HG03095 (cell line): ENCODE results near the gene DACH1.
"Not testable (repeated sequence)": the region's sequence is repeated elsewhere in the genome, so short reads cannot be mapped to it uniquely, and the experiment has no call there.

Experiments
- ATAC-seq: cut with Tn5 transposase; IDR thresholded peaks from one replicate; pipeline ENCODE4 v1.9.1; 2021; ENCODE audit warnings: moderate library complexity; ENCODE audit not compliant: unreplicated experiment

The DACH1 gene

DNA sequence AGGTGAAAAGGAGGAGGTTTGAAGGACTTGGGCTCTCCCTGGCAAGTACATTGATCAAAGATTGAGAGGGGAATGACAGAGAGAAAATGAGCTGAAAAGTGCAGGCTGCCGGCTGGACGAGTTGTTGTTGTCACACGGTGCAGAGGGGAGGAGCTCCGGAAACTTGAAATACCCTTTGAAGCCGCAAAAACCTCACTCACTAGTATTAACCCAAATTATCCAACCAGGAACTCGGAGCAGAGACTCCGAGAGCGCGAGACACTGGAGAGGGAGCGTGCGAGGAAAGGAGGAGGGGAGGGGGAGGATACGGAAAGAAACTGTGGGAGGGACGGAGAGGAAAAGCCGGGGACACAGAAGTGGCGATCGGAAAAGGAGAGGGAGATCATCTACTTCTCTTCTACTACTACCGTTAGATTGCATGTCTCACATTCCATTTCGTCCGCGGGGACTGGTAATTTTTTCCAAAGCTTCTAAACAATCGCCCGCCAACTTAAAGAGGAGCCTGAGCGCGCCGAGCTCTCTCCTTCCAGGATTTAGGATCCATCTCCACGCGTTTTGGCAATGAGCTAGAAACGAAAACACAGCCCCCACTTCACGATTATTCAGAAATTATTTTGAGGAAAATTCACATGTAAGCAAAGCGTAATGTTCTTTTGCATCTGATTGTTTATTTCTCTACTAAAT, at the start of gene DACH1:
Gene DACH1 (minus strand): TSS at position 74 of the 684 bp plus-strand sequence.
- ATAC-seq: no peak

GRCh38 chr13:71913717-71914116, 46.7 kb upstream of the DACH1 start:
- ATAC-seq: no peak

- no peak for ATAC-seq
Measured at GRCh38 chr13:71912524-71912923, 45.5 kb upstream of the DACH1 start.

DNA sequence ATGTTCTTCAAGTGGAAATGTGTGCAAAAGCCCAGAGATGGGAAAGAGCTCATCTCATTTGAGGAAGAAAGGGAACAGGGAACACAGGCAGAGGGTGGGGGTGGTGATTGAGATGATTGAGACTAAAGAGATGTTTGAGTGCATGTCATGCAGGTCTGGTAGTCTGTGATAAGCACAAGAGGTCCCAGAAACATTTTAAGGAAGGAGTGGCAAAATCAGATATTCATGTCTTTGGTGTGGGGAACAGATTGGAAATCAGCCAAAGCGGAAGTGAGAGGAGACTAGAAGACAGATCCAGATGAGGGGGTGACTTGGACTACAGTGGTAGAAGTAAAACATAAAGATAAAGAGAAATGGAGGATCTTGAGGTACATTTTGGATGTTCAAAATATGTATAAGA, 39.4 kb upstream of the DACH1 start:
- no peak for ATAC-seq

GRCh38 chr13:71902676-71903075, 35.7 kb upstream of the DACH1 start:
- ATAC-seq: no peak

DNA sequence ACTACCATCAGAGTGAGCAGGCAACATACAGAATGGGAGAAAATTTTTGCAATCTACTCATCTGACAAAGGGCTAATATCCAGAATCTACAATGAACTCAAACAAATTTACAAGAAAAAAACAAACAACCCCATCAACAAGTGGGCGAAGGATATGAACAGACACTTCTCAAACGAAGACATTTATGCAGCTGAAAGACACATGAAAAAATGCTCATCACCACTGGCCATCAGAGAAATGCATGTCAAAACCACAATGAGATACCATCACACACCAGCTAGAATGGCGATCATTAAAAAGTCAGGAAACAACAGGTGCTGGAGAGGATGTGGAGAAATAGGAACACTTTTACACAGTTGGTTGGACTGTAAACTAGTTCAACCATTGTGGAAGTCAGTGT, 26.5 kb upstream of the DACH1 start:
- ATAC-seq: not testable (repeated sequence)

DNA sequence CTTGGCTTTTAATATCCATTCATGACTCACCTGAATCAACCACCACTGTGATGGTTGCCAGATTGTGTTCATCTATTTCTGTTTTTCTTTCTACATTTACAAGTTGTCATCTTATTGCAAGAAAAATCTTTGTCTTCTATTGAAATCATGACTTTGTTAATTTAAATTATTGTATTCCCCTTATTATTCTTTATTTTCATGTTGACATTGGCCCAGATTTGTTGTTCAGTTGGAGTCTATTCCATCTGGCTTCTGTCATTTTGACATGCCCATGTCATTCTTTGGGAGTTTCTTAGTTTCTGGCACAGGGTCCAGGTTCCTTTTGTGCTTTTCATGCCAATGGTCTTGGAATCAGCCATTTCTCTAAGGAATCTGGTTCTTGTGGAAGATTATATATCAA, 19.9 kb upstream of the DACH1 start:
- no peak for ATAC-seq

GRCh38 chr13:71882120-71882519, 15.1 kb upstream of the DACH1 start:
- ATAC-seq: no peak

DNA sequence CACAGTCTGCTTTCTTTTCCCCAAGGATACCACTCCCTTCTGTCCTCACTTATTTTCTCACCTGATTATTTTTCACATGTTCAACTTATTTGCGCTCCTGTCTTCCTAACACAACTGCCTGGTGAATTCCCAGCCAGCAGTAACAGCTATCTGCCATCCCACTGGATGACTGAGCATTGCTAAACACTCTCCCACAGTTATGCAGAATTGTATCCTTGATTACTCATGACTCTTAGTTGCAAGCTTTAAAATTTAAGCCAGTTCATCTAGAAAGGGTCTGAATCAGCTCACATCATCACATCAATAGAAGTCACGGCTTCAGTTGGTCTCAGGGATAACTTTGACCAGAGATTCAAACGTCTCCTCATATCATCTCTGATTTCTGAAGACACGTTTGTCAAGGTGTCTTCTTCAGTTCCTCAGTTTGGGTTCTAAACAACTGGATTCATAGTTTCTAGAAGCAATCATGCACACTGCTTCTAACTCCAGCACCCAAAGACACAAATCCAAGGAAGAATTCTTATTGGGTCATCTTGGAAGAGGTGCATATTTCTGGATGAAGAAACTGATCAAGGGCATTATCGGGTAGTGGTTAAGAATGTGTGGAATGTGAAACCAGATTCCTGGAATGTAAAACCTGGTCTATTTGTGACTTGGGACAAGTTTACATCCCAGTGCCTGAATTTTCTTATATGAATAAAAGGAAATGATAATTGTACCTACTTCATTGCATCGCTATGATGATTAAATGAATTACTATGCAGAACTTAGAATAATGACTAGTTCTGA, 13.9 kb upstream of the DACH1 start:
- ATAC-seq: no peak

DNA sequence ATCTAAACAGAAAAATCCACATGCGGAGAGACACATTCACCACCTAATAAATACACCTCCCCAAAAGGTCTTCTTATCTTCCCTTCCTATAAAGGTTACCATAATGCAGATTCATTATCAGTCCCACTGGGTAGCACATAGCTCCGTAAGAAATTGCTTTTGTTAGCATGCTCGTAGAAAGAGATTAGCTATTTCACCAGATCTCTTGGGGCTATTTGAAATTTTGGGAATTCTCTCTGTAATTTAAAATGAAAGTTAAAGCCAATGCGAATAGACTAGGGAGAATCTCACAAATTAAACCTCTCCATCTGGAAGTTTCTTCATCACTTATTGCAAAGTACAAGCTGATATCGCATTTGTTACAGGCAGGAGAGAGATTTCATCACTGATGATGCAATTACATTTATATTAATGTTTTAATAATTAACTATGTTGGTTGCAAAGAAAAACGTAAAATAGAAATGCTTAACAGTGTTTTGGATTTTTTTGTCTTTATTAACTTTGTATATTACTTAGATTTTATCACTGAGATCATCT, 12.9 kb upstream of the DACH1 start:
- ATAC-seq: no peak

- ATAC-seq: peak; percentile 96
Measured at GRCh38 chr13:71879129-71879535, 12.1 kb upstream of the DACH1 start.

DNA sequence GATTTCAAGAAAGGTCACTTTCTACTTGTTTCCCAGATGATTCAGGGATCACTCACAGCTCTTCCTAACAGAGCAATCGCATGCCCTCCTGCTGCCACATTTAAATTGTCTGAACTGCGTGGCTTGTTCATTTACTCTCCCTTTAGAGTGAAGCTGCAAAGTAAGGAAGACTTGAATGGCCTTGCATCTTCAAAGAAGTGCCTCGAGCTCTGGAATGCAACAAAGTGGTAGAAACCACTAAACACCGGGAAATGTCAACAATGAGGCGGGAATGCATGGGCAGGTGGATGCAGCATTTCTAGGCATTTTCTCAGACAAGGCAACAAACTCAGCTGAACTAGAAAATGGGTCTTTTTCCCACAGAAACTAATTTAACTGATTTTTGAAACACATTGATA, 10.3 kb upstream of the DACH1 start:
- no peak for ATAC-seq

DNA sequence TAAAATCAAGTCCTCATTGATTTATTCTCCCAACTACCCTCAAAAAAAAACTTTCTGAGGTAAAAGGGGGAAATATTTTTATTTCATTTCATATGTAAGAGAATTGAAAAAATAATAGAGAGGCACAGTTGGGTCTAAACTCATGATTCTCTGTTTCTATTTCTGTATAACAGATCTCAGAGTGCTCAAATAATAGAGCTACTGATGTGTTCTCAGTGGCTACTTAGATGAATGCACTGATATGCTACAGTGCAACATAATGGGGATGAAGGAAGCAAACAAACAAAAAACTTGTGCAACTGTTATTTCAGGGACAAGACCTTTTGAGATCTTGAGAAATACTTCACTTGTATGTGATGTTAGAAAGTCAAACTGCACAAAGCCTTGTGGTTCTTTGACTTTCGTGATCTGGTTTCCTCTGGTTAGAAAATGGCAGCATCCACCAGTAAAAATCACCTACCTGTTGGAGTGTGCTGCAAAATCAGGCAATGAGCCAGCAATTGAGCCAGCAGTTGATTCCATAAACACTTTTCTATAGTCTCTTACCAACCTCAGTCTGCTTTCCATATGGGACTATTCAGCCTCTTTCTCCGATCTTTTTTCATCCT, 9.7 kb upstream of the DACH1 start:
- no peak for ATAC-seq

GRCh38 chr13:71875823-71876222, 8.8 kb upstream of the DACH1 start:
- ATAC-seq: no peak

DNA sequence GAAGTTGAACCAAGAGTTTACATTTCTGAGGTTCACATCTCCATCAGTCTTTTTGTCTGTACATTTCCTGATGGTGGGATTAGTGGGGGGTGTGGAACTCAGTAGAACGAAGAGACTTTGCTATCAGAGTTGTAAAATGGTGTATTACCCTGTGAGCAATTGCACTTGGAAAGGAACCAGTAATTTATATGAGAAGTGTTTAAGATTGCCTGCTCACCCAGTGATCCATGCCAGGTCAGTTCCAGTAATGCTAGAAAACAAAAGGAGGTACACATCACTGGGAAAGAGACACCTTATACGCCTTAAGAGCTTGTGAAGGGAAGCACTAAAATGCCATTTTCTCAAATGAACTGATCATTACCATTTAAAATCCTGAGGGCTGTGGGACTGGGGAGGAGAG, 7.5 kb upstream of the DACH1 start:
- no peak for ATAC-seq

DNA sequence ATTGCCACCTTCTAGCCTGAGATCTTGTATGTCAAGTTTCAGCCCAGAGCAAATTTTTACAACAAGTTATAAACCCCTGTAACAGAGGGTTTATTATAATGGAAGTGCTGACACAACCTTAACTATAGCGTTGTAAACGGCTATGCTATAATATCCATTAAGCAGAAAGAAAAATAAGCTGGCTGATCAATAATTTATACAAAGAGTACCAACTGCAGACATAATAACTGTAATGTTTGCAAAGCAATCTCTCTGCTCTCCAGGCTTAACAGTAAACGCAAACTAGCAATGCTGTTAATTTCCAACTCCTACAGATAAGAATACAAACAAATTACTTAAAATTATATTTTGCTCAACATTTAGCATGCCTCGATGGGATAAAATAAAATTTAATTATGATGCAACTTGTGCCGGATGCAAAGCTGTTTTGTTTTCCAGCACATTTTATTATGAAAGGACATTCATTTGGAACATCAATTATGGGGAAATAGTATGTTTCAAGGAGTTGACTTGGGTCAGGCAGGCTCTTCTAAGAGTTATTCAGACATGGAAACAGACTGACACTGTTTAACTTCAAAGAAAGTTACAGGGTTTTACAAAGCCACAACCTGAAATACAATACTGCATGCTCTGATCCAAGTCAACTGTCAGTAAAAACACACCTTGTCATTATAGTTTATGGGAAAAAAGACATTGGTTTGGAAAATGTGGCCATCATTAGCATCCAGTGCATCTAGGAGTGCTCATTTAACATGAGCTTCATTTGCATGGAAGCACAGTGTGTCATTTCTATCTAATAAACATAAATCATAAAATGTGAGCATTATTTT, 6.6 kb upstream of the DACH1 start:
- no peak for ATAC-seq

DNA sequence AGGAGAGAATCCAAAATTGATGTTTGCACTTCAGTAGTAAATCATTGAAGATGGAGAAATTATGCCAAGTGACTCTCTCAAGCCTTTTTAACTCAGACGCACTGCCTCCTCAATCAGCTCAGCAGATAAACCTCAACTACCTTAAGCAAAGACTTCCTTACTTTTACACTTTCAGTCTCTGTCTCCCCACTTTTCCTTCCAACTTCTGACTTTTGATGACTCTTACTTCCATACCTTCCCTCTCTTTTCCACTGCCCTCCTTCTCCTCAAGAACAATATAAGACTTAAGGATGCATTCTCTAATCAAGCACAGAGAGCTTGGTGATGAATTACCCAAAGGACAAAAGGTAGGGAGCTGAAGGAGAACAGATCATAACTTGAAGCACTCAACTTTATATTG, 4.8 kb upstream of the DACH1 start:
- no peak for ATAC-seq

GRCh38 chr13:71871176-71871754, 4.3 kb upstream of the DACH1 start:
- ATAC-seq: no peak

DNA sequence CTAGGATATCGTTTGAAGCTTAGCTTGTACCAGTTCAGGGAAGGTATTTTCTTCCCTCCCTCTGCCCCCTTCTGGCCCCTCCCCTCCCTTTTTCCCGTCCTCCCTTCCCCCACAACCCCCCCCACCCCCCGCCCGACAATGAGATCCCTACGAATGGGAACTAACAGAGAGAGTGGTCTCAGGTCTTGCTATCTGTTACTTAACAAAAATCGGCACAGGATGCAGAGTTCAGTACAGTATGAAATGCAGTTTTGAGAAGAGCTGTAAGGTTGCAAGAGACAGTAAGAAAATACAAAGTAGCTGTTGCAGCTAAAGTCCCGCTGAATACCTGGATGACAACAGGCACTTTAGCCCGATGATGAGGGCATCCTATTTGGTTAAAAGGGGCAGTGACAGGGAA, 3.1 kb upstream of the DACH1 start:
- ATAC-seq: no peak

- no peak for ATAC-seq
Measured at GRCh38 chr13:71869274-71869673, 2.3 kb upstream of the DACH1 start.
